ENCODE measurements around the gene KCNIP2. TPM values are rescaled to one million over a fixed set of nuclear protein-coding genes. Genes with fewer than 3 reads are reported as not detected.

Gene KCNIP2
- total and polyA plus RNA-seq, 9 donors, result 1.8 to 8.9 (median 5.9) TPM

DNA sequence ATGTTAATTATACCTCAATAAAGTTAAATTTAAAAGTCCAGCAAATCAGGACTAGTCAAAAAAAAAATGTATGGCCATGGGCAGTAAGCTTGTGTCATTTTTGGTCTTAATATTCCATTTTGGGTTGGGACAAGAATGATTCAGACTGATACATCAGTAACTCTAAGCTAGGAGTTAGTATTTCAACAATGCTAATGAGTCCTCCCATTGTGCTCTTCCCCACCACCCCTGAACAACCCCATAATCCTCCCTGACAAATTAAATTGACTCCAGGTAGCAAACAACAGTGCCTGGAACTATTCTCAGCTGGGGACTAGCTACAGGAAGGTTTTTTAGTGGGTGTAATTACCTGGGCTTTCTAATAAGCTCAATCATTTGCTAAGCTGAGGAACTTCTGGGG lies 30.7 kb upstream of the KCNIP2 start:
- no peaks in the 10 kb centered on the region for H3K27me3 ChIP-seq
- H3K36me3 ChIP-seq, result no peaks in the 10 kb centered on the region
- H3K4me1 ChIP-seq (ENCODE audit: insufficient read depth), result no peaks in the 10 kb centered on the region
- DNase-seq, result no peak
- TF ChIP-seq, protein P1, sequence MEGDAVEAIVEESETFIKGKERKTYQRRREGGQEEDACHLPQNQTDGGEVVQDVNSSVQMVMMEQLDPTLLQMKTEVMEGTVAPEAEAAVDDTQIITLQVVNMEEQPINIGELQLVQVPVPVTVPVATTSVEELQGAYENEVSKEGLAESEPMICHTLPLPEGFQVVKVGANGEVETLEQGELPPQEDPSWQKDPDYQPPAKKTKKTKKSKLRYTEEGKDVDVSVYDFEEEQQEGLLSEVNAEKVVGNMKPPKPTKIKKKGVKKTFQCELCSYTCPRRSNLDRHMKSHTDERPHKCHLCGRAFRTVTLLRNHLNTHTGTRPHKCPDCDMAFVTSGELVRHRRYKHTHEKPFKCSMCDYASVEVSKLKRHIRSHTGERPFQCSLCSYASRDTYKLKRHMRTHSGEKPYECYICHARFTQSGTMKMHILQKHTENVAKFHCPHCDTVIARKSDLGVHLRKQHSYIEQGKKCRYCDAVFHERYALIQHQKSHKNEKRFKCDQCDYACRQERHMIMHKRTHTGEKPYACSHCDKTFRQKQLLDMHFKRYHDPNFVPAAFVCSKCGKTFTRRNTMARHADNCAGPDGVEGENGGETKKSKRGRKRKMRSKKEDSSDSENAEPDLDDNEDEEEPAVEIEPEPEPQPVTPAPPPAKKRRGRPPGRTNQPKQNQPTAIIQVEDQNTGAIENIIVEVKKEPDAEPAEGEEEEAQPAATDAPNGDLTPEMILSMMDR (IDR thresholded peaks at IDR 0.05), result no peak
- no peak for TF ChIP-seq EP300 (IDR thresholded peaks at IDR 0.05)
- TF ChIP-seq POLR2A (IDR thresholded peaks at IDR 0.05), result no peak
- no peak overlapping the region for H3K27ac ChIP-seq
- H3K9me3 ChIP-seq, result no peaks in the 10 kb centered on the region
- no peak overlapping the region for H3K4me3 ChIP-seq
- intact Hi-C loops (cut with DNase I), result no loop called here

DNA sequence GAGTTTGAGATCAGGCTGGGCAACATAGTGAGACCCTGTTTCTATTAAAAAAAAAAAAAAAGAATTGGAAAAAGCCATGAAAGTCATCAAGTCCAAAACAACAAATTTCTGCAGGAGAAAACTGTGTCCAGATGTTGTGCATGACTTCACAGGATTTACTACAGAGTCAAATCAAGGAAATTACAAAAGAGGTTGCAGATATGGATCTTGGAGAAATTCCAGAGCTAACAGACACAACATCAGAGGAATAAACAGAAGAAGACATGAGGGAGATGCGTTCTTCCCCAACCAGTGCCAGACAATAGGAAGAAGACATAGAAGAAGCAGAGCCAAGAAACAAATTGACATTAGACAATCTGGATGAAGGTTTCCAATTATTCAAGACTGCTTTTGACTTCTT lies 24.3 kb upstream of the KCNIP2 start:
- Histone ChIP-seq H3K27me3 (no peaks in the 10 kb centered on the region), H3K9me3 (no peaks in the 10 kb centered on the region), H3K27ac (no peak overlapping the region), H3K36me3 (no peaks in the 10 kb centered on the region), H3K4me1 (ENCODE audit: insufficient read depth) (no peaks in the 10 kb centered on the region), H3K4me3 (no peak overlapping the region)
- TF ChIP-seq, protein P1 (IDR thresholded peaks at IDR 0.05), result no peak
- TF ChIP-seq POLR2A (IDR thresholded peaks at IDR 0.05) (no peak), EP300 (IDR thresholded peaks at IDR 0.05) (no peak)
- DNase-seq, result no peak
- intact Hi-C loops (cut with DNase I), result no loop called here
- WGBS, 3 donors, result 33 to 56% (median 48%) methylated on average over 1 of the region's 1 CpG

GRCh38 chr10:101859530-101859929 lies 15.9 kb upstream of the KCNIP2 start:
- Histone ChIP-seq H3K27me3 (no peaks in the 10 kb centered on the region), H3K9me3 (no peaks in the 10 kb centered on the region), H3K4me3 (no peak overlapping the region), H3K36me3 (no peaks in the 10 kb centered on the region), H3K4me1 (ENCODE audit: insufficient read depth) (no peaks in the 10 kb centered on the region), H3K27ac (no peak overlapping the region)
- intact Hi-C loops (cut with DNase I), result no loop called here
- WGBS, 3 donors, result 95 to 100% (median 99%) methylated on average over 2 of the region's 2 CpGs
- TF ChIP-seq, protein P1 (IDR thresholded peaks at IDR 0.05), result no peak
- no peak for TF ChIP-seq EP300 (IDR thresholded peaks at IDR 0.05)
- no peak for TF ChIP-seq POLR2A (IDR thresholded peaks at IDR 0.05)
- DNase-seq, result no peak

- no peak for TF ChIP-seq EP300 (IDR thresholded peaks at IDR 0.05)
- TF ChIP-seq POLR2A (IDR thresholded peaks at IDR 0.05), result no peak
- TF ChIP-seq, protein P1 (IDR thresholded peaks at IDR 0.05), result no peak
- no peaks in the 10 kb centered on the region for H3K4me1 ChIP-seq (ENCODE audit: insufficient read depth)
- no peaks in the 10 kb centered on the region for H3K27me3 ChIP-seq
- intact Hi-C loops (cut with DNase I), result no loop called here
- no peak for DNase-seq
- no peak overlapping the region for H3K4me3 ChIP-seq
- 61 to 92% (median 90%) methylated on average over 3 of the region's 3 CpGs for WGBS, 3 donors
- no peaks in the 10 kb centered on the region for H3K9me3 ChIP-seq
- no peak overlapping the region for H3K27ac ChIP-seq
- H3K36me3 ChIP-seq, result no peaks in the 10 kb centered on the region
These were observed 15.3 kb upstream of the KCNIP2 start for GRCh38 chr10:101858723-101859500.

All from ovary (tissue), 9 donors.